OCI-LY7 (cell line): Measurements from ENCODE around the gene EPS15. TPM values are rescaled to one million over a fixed set of nuclear protein-coding genes. Genes with fewer than 3 reads are reported as not detected.

Experiments
- BruUV-seq: library from RNA; stranded (reverse); fragments of 400-500 nt; replicated peaks from 2 replicates; lab custom pipeline; 2021; lab: Mats Ljungman, UMichigan
- CTCF ChIA-PET: fragments of 300-600 bp; sonication (Branson Sonifier 250); formaldehyde crosslinking; loops from one replicate; lab custom pipeline; 2022; ENCODE audit warnings: antibody characterized with exemption; ENCODE audit not compliant: unreplicated experiment; lab: Charles Lee
- POLR2A ChIA-PET: fragments of 300-600 bp; sonication (Branson Sonifier 250); formaldehyde crosslinking; loops from one replicate; lab custom pipeline; 2022; ENCODE audit warnings: antibody characterized with exemption; lab: Charles Lee
- DNase-seq: peaks from one replicate; pipeline ENCODE4 v3.0.0-alpha.2; 2015; ENCODE audit warnings: low spot score
- H2AFZ ChIP-seq: fragments of 200-600 bp; sonication (generic), shearing (Covaris generic); 2 replicates; pipeline ENCODE4 v1.6.1; 2014; ENCODE audit warnings: mild to moderate bottlenecking, antibody characterized with exemption, low read length, moderate library complexity
- H3K27ac ChIP-seq: fragments of 200-600 bp; sonication (generic); 2 replicates; pipeline ENCODE4 v1.5.1; 2014; ENCODE audit warnings: mixed run types, low read depth, mild to moderate bottlenecking, moderate library complexity, low read length, inconsistent platforms; ENCODE audit not compliant: poor library complexity, severe bottlenecking
- H3K36me3 ChIP-seq: fragments of 200-600 bp; sonication (generic); 2 replicates; pipeline ENCODE4 v1.6.1; 2014; ENCODE audit warnings: mild to moderate bottlenecking, antibody characterized with exemption, low read length, moderate library complexity, mixed read lengths; ENCODE audit not compliant: insufficient read depth
- H3K4me1 ChIP-seq: fragments of 200-600 bp; sonication (generic); 2 replicates; pipeline ENCODE4 v1.5.1; 2014; ENCODE audit warnings: mild to moderate bottlenecking, low read length; ENCODE audit not compliant: insufficient read depth, poor library complexity, severe bottlenecking
- H3K4me2 ChIP-seq: fragments of 200-600 bp; sonication (generic); 2 replicates; pipeline ENCODE4 v1.6.1; 2014; ENCODE audit warnings: mild to moderate bottlenecking, low read length
- H3K4me3 ChIP-seq: fragments of 200-600 bp; sonication (generic); 2 replicates; pipeline ENCODE4 v1.5.1; 2014; ENCODE audit warnings: mild to moderate bottlenecking, low read depth, low read length; ENCODE audit not compliant: poor library complexity, severe bottlenecking
- H3K79me2 ChIP-seq: fragments of 200-600 bp; sonication (generic); 2 replicates; pipeline ENCODE4 v1.6.1; 2016; ENCODE audit warnings: low read depth, mild to moderate bottlenecking, low read length, moderate library complexity, mixed read lengths; ENCODE audit not compliant: insufficient read depth
- H3K9me2 ChIP-seq: fragments of 200-600 bp; sonication (generic); 2 replicates; pipeline ENCODE4 v1.6.1; 2016; ENCODE audit warnings: mild to moderate bottlenecking, low read length, mixed read lengths; ENCODE audit not compliant: insufficient read depth
- H3K9me3 ChIP-seq: fragments of 200-600 bp; sonication (generic); 2 replicates; pipeline ENCODE4 v1.6.1; 2014; ENCODE audit warnings: mild to moderate bottlenecking, mixed run types, low read length, mixed read lengths
- H4K20me1 ChIP-seq: fragments of 200-600 bp; sonication (generic); 2 replicates; pipeline ENCODE4 v1.6.1; 2014; ENCODE audit warnings: mild to moderate bottlenecking, antibody characterized with exemption, low read length, moderate library complexity, mixed read lengths; ENCODE audit not compliant: insufficient read depth
- EZH2phosphoT487 ChIP-seq: fragments of 200-600 bp; sonication (generic); IDR thresholded peaks from 2 replicates; pipeline ENCODE4 v1.6.1; 2018; ENCODE audit warnings: low read depth, borderline replicate concordance, mild to moderate bottlenecking, mixed run types, antibody characterized with exemption, low read length, moderate library complexity, mixed read lengths
- intact Hi-C: fragments of 100-400 bp; cut with micrococcal nuclease; formaldehyde crosslinking; loops from one replicate; pipeline ENCODE4 v1.10.0; 2022; ENCODE audit not compliant: unreplicated experiment
- total RNA-seq, 2 experiments: library from RNA; depleted of rRNA in 1 of 2; stranded (reverse); fragments of >200 nt in 1 of 2; shearing (Covaris generic) in 1 of 2; gene quantifications; 2 replicates each; pipeline ENCODE4 v1.2.3, GENCODE V29; 2014 to 2022
- TF ChIP-seq, protein P1 (sequence below): fragments of 200-600 bp; sonication (generic); conservative IDR thresholded peaks from 2 replicates; pipeline ENCODE4 v1.5.1; 2014; ENCODE audit warnings: mild to moderate bottlenecking, antibody characterized with exemption, low read length, moderate library complexity, mixed read lengths

Gene EPS15
- total RNA-seq, 2 experiments from 2014 or later: 23.8 to 73.2 TPM

DNA sequence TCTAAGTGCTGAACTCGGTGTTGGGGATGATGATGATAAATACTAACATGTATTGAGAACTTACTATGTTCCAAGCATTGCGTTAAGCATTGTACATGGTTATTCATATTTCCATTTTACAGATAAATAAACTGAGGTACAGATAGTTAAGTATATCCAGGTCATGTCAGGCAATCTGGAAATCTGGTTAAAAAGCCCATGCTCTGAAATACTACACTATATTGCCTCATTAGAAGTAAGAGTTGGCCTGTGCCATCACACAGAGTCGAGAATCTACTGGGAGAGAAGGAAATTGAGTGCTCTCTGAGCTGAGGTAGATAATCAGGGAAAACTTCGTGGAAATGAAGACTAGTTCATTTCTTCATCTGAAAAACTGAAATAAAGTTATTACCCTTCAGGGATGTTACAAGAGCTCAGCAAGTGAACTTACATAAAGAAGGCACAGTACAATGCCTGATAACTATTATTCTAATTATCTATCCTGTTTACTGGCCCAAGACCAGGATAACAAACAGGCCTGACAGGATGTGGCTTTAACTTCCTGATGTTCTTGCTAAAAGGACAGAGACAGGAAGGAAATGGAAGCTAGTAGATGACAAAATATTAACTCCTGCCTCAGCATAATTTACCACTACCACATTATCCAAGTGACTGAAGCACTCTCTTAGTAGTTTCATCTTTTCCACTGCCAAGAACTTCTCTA, 85.6 kb downstream of the EPS15 start:
- no peaks in the 10 kb centered on the region for H4K20me1 ChIP-seq
- no peak overlapping the region for H3K4me3 ChIP-seq
- BruUV-seq: no TSS peak
- H3K79me2 ChIP-seq: no peaks in the 10 kb centered on the region
- H3K9me2 ChIP-seq: no peaks in the 10 kb centered on the region
- peaks cover 20% of the 10 kb centered on the region for H3K4me1 ChIP-seq
- no peak overlapping the region for H3K27ac ChIP-seq
- TF ChIP-seq, protein P1, sequence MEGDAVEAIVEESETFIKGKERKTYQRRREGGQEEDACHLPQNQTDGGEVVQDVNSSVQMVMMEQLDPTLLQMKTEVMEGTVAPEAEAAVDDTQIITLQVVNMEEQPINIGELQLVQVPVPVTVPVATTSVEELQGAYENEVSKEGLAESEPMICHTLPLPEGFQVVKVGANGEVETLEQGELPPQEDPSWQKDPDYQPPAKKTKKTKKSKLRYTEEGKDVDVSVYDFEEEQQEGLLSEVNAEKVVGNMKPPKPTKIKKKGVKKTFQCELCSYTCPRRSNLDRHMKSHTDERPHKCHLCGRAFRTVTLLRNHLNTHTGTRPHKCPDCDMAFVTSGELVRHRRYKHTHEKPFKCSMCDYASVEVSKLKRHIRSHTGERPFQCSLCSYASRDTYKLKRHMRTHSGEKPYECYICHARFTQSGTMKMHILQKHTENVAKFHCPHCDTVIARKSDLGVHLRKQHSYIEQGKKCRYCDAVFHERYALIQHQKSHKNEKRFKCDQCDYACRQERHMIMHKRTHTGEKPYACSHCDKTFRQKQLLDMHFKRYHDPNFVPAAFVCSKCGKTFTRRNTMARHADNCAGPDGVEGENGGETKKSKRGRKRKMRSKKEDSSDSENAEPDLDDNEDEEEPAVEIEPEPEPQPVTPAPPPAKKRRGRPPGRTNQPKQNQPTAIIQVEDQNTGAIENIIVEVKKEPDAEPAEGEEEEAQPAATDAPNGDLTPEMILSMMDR: no peak
- no peak for TF ChIP-seq EZH2phosphoT487
- intact Hi-C loops: loop anchor here (10.0 kb wide), 1 partner anchor 199 kb away; the partner anchor contains the start of gene RNF11
- POLR2A ChIA-PET: interaction anchor here (0.6 to 1.8 kb wide), 8 partner anchors 9 to 893 kb away, joined by 3 to 9 read pairs (median 4); no protein-coding TSS in a partner anchor
- peaks cover 64% of the 10 kb centered on the region for H3K36me3 ChIP-seq
- no peaks in the 10 kb centered on the region for H3K9me3 ChIP-seq
- peak; percentile 33 for DNase-seq
- CTCF ChIA-PET: no interaction called here
- no peak overlapping the region for H2AFZ ChIP-seq
- H3K4me2 ChIP-seq: peak overlapping the region; percentile 47

DNA sequence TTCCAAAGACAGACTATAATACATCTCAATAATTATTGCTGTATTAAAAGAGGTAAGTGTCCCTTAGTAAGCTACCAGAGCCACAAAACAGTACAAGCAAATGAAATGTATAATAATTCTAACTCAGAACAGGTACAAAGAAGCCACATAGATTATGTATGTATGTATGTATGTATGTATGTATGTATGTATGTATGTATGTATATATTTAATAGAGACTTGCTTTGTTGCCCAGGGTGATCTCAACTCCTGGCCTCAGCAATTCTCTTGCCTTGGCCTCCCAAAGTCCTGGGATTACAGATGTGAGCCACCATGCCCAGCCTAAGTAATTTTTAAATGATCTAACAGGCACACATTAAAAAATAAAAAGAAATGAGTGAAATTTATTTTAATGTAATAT, 86.9 kb downstream of the EPS15 start:
- Histone ChIP-seq H3K79me2 (no peaks in the 10 kb centered on the region), H2AFZ (no peak overlapping the region), H4K20me1 (no peaks in the 10 kb centered on the region), H3K36me3 (peaks cover 69% of the 10 kb centered on the region), H3K27ac (no peak overlapping the region), H3K4me3 (no peak overlapping the region), H3K4me2 (no peak overlapping the region), H3K4me1 (peaks cover 20% of the 10 kb centered on the region), H3K9me3 (no peaks in the 10 kb centered on the region), H3K9me2 (no peaks in the 10 kb centered on the region)
- intact Hi-C loops: loop anchor here (10.0 kb wide), 1 partner anchor 197 kb away; the partner anchor contains the start of gene RNF11
- TF ChIP-seq EZH2phosphoT487: no peak
- DNase-seq: no peak
- ChIA-PET POLR2A (interaction anchor here (0.5 to 1.8 kb wide), 4 partner anchors 9 to 380 kb away, joined by 3 to 9 read pairs (median 3); no protein-coding TSS in a partner anchor), CTCF (no interaction called here)
- no TSS peak for BruUV-seq

DNA sequence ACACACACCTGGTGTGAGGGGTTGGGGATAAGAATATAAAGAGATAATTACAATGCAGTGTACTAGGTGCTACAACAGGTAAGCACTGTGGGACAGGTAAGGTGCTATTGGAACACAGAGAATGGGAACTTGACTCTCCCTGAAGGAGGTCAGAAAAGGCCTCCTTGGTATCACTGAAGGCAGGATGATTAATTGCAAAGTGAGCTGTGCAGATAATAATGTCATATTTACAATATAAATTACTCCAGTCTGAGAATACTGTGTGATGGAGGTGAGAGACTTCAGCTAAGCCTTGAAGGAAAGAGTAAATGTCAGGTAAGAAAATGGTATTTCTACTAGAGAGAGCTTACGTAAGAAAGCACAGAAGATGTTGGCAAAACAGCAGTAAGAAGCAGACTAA, 91.6 kb downstream of the EPS15 start:
- Histone ChIP-seq H3K27ac (no peak overlapping the region), H3K9me2 (no peaks in the 10 kb centered on the region), H3K79me2 (no peaks in the 10 kb centered on the region), H2AFZ (no peak overlapping the region), H3K4me2 (no peak overlapping the region), H3K9me3 (no peaks in the 10 kb centered on the region), H3K36me3 (peaks cover 50% of the 10 kb centered on the region), H3K4me3 (no peak overlapping the region), H3K4me1 (peaks cover 7% of the 10 kb centered on the region), H4K20me1 (no peaks in the 10 kb centered on the region)
- intact Hi-C loops: no loop called here
- TF ChIP-seq, protein P1: no peak
- TF ChIP-seq EZH2phosphoT487: no peak
- POLR2A ChIA-PET: interaction anchor here (0.8 to 1.2 kb wide), 5 partner anchors 9 to 56 kb away, joined by 3 to 5 read pairs (median 4); no protein-coding TSS in a partner anchor
- DNase-seq: no peak
- no TSS peak for BruUV-seq
- CTCF ChIA-PET: no interaction called here
